Measurements from ENCODE around the gene PDE4D. TPM values are rescaled to one million over a fixed set of nuclear protein-coding genes. Genes with fewer than 3 reads are reported as not detected.

Gene PDE4D
- total RNA-seq, 1 experiment from 2014 or later: 3.3 TPM

GRCh38 chr5:58987193-58987592, 906.3 kb downstream of the PDE4D start:
- H3K4me3 Mint-ChIP-seq: no peak overlapping the region
- no peaks in the 10 kb centered on the region for H3K9me3 Mint-ChIP-seq
- H3K4me1 Mint-ChIP-seq: peaks cover 15% of the 10 kb centered on the region
- no peak for ATAC-seq
- POLR2A ChIA-PET: no interaction called here
- no peaks in the 10 kb centered on the region for H3K27me3 Mint-ChIP-seq (ENCODE audit: low read depth)
- TF ChIP-seq ERG (CRISPR knock-in tag; IDR thresholded peaks at IDR 0.05) (no peak), NR3C1 (CRISPR knock-in tag; conservative IDR thresholded peaks at IDR 0.05; ENCODE audit: low read depth) (no peak), ZNF425 (CRISPR knock-in tag; conservative IDR thresholded peaks at IDR 0.05) (no peak), ZNF219 (CRISPR knock-in tag; IDR thresholded peaks at IDR 0.05; ENCODE audit: borderline replicate concordance) (no peak), MXD4 (CRISPR knock-in tag; IDR thresholded peaks at IDR 0.05; ENCODE audit: borderline replicate concordance) (no peak), RORB (CRISPR knock-in tag; IDR thresholded peaks at IDR 0.05) (no peak), HMGA2 (CRISPR knock-in tag; IDR thresholded peaks at IDR 0.05) (no peak), PREB (CRISPR knock-in tag; IDR thresholded peaks at IDR 0.05; ENCODE audit: borderline replicate concordance) (no peak), ESRRA (CRISPR knock-in tag; IDR thresholded peaks at IDR 0.05; ENCODE audit: borderline replicate concordance) (no peak), GTF2I (CRISPR knock-in tag; conservative IDR thresholded peaks at IDR 0.05) (no peak), ZNF232 (CRISPR knock-in tag; IDR thresholded peaks at IDR 0.05) (no peak), NR1H2 (CRISPR knock-in tag; IDR thresholded peaks at IDR 0.05) (no peak), FOXK1 (CRISPR knock-in tag; IDR thresholded peaks at IDR 0.05) (no peak)
- TF ChIP-seq, protein P1, sequence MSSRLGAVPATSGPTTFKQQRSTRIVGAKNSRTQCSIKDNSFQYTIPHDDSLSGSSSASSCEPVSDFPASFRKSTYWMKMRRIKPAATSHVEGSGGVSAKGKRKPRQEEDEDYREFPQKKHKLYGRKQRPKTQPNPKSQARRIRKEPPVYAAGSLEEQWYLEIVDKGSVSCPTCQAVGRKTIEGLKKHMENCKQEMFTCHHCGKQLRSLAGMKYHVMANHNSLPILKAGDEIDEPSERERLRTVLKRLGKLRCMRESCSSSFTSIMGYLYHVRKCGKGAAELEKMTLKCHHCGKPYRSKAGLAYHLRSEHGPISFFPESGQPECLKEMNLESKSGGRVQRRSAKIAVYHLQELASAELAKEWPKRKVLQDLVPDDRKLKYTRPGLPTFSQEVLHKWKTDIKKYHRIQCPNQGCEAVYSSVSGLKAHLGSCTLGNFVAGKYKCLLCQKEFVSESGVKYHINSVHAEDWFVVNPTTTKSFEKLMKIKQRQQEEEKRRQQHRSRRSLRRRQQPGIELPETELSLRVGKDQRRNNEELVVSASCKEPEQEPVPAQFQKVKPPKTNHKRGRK (CRISPR knock-in tag; IDR thresholded peaks at IDR 0.05; ENCODE audit: borderline replicate concordance): no peak
- TF ChIP-seq, protein P2, sequence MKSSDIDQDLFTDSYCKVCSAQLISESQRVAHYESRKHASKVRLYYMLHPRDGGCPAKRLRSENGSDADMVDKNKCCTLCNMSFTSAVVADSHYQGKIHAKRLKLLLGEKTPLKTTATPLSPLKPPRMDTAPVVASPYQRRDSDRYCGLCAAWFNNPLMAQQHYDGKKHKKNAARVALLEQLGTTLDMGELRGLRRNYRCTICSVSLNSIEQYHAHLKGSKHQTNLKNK (CRISPR knock-in tag; IDR thresholded peaks at IDR 0.05): no peak
- H3K36me3 Mint-ChIP-seq: no peaks in the 10 kb centered on the region
- CTCF ChIA-PET: no interaction called here
- H3K27ac Mint-ChIP-seq: no peak overlapping the region
- no peak for DNase-seq (ENCODE audit: low spot score)

DNA sequence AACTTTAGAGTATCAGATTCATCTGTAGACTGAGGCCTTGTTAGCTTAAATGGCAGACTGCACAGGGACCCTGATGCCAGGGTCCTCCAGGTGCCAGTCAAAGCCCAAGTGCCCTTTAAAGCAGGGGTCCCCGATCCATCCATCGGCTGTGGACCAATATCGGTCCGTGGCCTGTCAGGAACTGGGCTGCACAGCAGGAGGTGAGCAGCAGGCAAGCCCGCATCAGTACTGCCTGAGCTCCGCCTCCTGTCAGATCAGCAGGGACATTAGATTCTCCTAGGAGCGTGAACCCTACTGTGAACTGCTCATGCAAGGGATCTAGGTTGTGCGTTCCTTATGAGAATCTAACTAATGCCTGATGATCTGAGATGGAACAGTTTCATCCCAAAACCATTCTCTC, 907.2 kb downstream of the PDE4D start:
- peaks cover 15% of the 10 kb centered on the region for H3K4me1 Mint-ChIP-seq
- TF ChIP-seq NR1H2 (CRISPR knock-in tag; IDR thresholded peaks at IDR 0.05) (no peak), NR3C1 (CRISPR knock-in tag; conservative IDR thresholded peaks at IDR 0.05; ENCODE audit: low read depth) (no peak), CREB1 (CRISPR knock-in tag; IDR thresholded peaks at IDR 0.05) (no peak), ELF4 (CRISPR knock-in tag; IDR thresholded peaks at IDR 0.05; ENCODE audit: low read depth) (no peak), FOXK1 (CRISPR knock-in tag; IDR thresholded peaks at IDR 0.05) (no peak), ZBTB21 (CRISPR knock-in tag; IDR thresholded peaks at IDR 0.05; ENCODE audit: borderline replicate concordance) (no peak), ETV6 (CRISPR knock-in tag; IDR thresholded peaks at IDR 0.05) (no peak), GTF2I (CRISPR knock-in tag; conservative IDR thresholded peaks at IDR 0.05) (no peak)
- TF ChIP-seq, protein P2 (CRISPR knock-in tag; IDR thresholded peaks at IDR 0.05): no peak
- no peaks in the 10 kb centered on the region for H3K27me3 Mint-ChIP-seq (ENCODE audit: low read depth)
- H3K4me3 Mint-ChIP-seq: no peak overlapping the region
- ChIA-PET CTCF (interaction anchor here (1.5 to 2.6 kb wide), 5 partner anchors 13 to 99 kb away, joined by 3 to 16 read pairs (median 4); no protein-coding TSS in a partner anchor), POLR2A (no interaction called here)
- DNase-seq (ENCODE audit: low spot score) (no peak), ATAC-seq (peak; percentile 61; the same call in 1 of the 2 replicates)
- peaks cover 3% of the 10 kb centered on the region; the same call in 1 of the 2 replicates for H3K36me3 Mint-ChIP-seq
- H3K27ac Mint-ChIP-seq: no peak overlapping the region
- H3K9me3 Mint-ChIP-seq: peaks cover 4% of the 10 kb centered on the region
